PC-9 (cell line): ENCODE data around the gene DCAF15. TPM values are rescaled to one million over a fixed set of nuclear protein-coding genes. Genes with fewer than 3 reads are reported as not detected.

Experiments
- BruUV-seq: library from RNA; stranded (reverse); fragments of 400-500 nt; replicated peaks from 2 replicates; lab custom pipeline; 2021; lab: Mats Ljungman, UMichigan
- CTCF ChIA-PET: fragments of 300-600 bp; sonication (Branson Sonifier 250); formaldehyde crosslinking; loops from one replicate; lab custom pipeline; 2022; ENCODE audit warnings: antibody characterized with exemption; lab: Charles Lee
- POLR2A ChIA-PET: fragments of 300-600 bp; sonication (Branson Sonifier 250); formaldehyde crosslinking; loops from one replicate; lab custom pipeline; 2022; ENCODE audit warnings: antibody characterized with exemption; ENCODE audit not compliant: unreplicated experiment; lab: Charles Lee
- DNase-seq, 2 experiments: peaks; one replicate each; pipeline versions ENCODE4 v3.0.0 to v3.0.0-alpha.2; 2015 to 2022; ENCODE audit warnings: mixed read lengths in 1 of 2
- H2AFZ ChIP-seq: fragments of 200-600 bp; sonication (generic); 2 replicates; pipeline ENCODE4 v1.8.1; 2017; ENCODE audit warnings: antibody characterized with exemption
- H3F3A ChIP-seq: fragments of 200-600 bp; sonication (generic); 2 replicates; pipeline ENCODE4 v1.8.1; 2017; ENCODE audit warnings: antibody characterized with exemption, mild to moderate bottlenecking, low read depth; ENCODE audit not compliant: insufficient read depth
- H3K27ac ChIP-seq: fragments of 200-600 bp; sonication (generic); 2 replicates; pipeline ENCODE4 v1.6.1; 2016; ENCODE audit warnings: mixed run types
- H3K27me3 ChIP-seq: fragments of 200-600 bp; sonication (generic); 2 replicates; pipeline ENCODE4 v1.6.1; 2016; ENCODE audit warnings: low read depth, mixed run types; ENCODE audit not compliant: insufficient read depth
- H3K36me3 ChIP-seq: fragments of 200-600 bp; sonication (generic); 2 replicates; pipeline ENCODE4 v1.6.1; 2016; ENCODE audit warnings: low read depth, mixed run types
- H3K4me1 ChIP-seq: fragments of 200-600 bp; sonication (generic); replicated peaks from 2 replicates; pipeline ENCODE4 v1.6.1; 2016; ENCODE audit warnings: mixed run types; ENCODE audit not compliant: insufficient read depth
- H3K4me2 ChIP-seq: fragments of 200-600 bp; sonication (generic); 2 replicates; pipeline ENCODE4 v1.6.1; 2017; ENCODE audit warnings: mixed run types
- H3K4me3 ChIP-seq: fragments of 200-600 bp; sonication (generic); 2 replicates; pipeline ENCODE4 v1.6.1; 2016; ENCODE audit warnings: mixed run types
- H3K79me2 ChIP-seq: fragments of 200-600 bp; sonication (generic); 2 replicates; pipeline ENCODE4 v1.6.1; 2017; ENCODE audit warnings: low read depth, mixed run types
- H3K9me2 ChIP-seq: fragments of 200-600 bp; sonication (generic); 2 replicates; pipeline ENCODE4 v1.8.1; 2017; ENCODE audit warnings: mild to moderate bottlenecking; ENCODE audit not compliant: insufficient read depth
- H3K9me3 ChIP-seq: fragments of 200-600 bp; sonication (generic); 2 replicates; pipeline ENCODE4 v1.8.1; 2016; ENCODE audit warnings: low read depth; ENCODE audit not compliant: insufficient read depth
- H4K20me1 ChIP-seq: fragments of 200-600 bp; sonication (generic); 2 replicates; pipeline ENCODE4 v1.8.1; 2017; ENCODE audit not compliant: insufficient read depth
- CTCF ChIP-seq: fragments of 200-600 bp; sonication (generic); conservative IDR thresholded peaks from 2 replicates; pipeline ENCODE4 v1.6.1; 2017; ENCODE audit warnings: mixed run types, antibody characterized with exemption, mild to moderate bottlenecking, moderate library complexity
- EZH2 ChIP-seq: fragments of 200-600 bp; sonication (generic); IDR thresholded peaks from 2 replicates; pipeline ENCODE4 v1.8.0; 2017; ENCODE audit warnings: antibody characterized with exemption, low read depth
- intact Hi-C: fragments of 100-400 bp; cut with micrococcal nuclease; formaldehyde crosslinking; loops from one replicate; pipeline ENCODE4 v1.10.0; 2022; ENCODE audit not compliant: unreplicated experiment
- total RNA-seq: library from RNA; stranded (reverse); gene quantifications from 2 replicates; pipeline ENCODE4 v1.2.3, GENCODE V29; 2021

The DCAF15 gene
- total RNA-seq, 1 experiment from 2014 or later: 35.3 TPM

GRCh38 chr19:13980340-13980739 lies 28.0 kb downstream of the DCAF15 start:
- CTCF ChIA-PET: no interaction called here
- no TSS peak for BruUV-seq

GRCh38 chr19:13981021-13981420 lies 28.7 kb downstream of the DCAF15 start:
- TF ChIP-seq CTCF (no peak), EZH2 (no peak)
- no TSS peak for BruUV-seq
- H3K4me2 ChIP-seq: no peak overlapping the region
- no peaks in the 10 kb centered on the region for H3K36me3 ChIP-seq
- intact Hi-C loops: no loop called here
- H3K79me2 ChIP-seq: no peaks in the 10 kb centered on the region
- peaks cover 3% of the 10 kb centered on the region; the same call in 1 of the 2 replicates for H4K20me1 ChIP-seq
- 0 out of 2 replicates have a peak, but pooled peaks cover 2% of the 10 kb centered on the region for H3F3A ChIP-seq
- POLR2A ChIA-PET: no interaction called here
- no peaks in the 10 kb centered on the region for H3K27me3 ChIP-seq
- H3K9me2 ChIP-seq: no peaks in the 10 kb centered on the region
- H3K9me3 ChIP-seq: no peaks in the 10 kb centered on the region
- no peak overlapping the region for H2AFZ ChIP-seq
- DNase-seq: no peak
- H3K4me3 ChIP-seq: no peak overlapping the region
- CTCF ChIA-PET: no interaction called here
- no peak overlapping the region for H3K27ac ChIP-seq
- H3K4me1 ChIP-seq: no peaks in the 10 kb centered on the region

More at GRCh38 chr19:13980340-13980739, 28.0 kb downstream of the DCAF15 start:
- POLR2A ChIA-PET: no interaction called here
- no peak overlapping the region for H3K4me3 ChIP-seq
- no peaks in the 10 kb centered on the region for H3K9me3 ChIP-seq
- H3K79me2 ChIP-seq: no peaks in the 10 kb centered on the region
- DNase-seq: no peak
- peaks cover 3% of the 10 kb centered on the region; the same call in 1 of the 2 replicates for H4K20me1 ChIP-seq
- H3K4me1 ChIP-seq: no peaks in the 10 kb centered on the region
- no peak overlapping the region for H2AFZ ChIP-seq
- H3K27ac ChIP-seq: no peak overlapping the region
- intact Hi-C loops: no loop called here
- TF ChIP-seq EZH2: no peak
- TF ChIP-seq CTCF: no peak
- no peak overlapping the region for H3K4me2 ChIP-seq
- no peaks in the 10 kb centered on the region for H3K27me3 ChIP-seq
- no peaks in the 10 kb centered on the region for H3K36me3 ChIP-seq
- H3K9me2 ChIP-seq: no peaks in the 10 kb centered on the region
- H3F3A ChIP-seq: 0 out of 2 replicates have a peak, but pooled peaks cover 5% of the 10 kb centered on the region

GRCh38 chr19:13981467-13981866 lies 29.2 kb downstream of the DCAF15 start:
- H3K9me3 ChIP-seq: no peaks in the 10 kb centered on the region
- intact Hi-C loops: no loop called here
- no peaks in the 10 kb centered on the region for H3K4me1 ChIP-seq
- TF ChIP-seq EZH2 (no peak), CTCF (no peak)
- CTCF ChIA-PET: no interaction called here
- no peaks in the 10 kb centered on the region for H3K27me3 ChIP-seq
- H3K36me3 ChIP-seq: no peaks in the 10 kb centered on the region
- no peak for DNase-seq
- no peak overlapping the region for H2AFZ ChIP-seq
- H4K20me1 ChIP-seq: peaks cover 3% of the 10 kb centered on the region; the same call in 1 of the 2 replicates
- no peaks in the 10 kb centered on the region for H3K9me2 ChIP-seq
- no peak overlapping the region for H3K4me3 ChIP-seq
- H3K4me2 ChIP-seq: no peak overlapping the region
- no peaks in the 10 kb centered on the region for H3K79me2 ChIP-seq
- no peak overlapping the region for H3K27ac ChIP-seq
- no peaks in the 10 kb centered on the region for H3F3A ChIP-seq
- POLR2A ChIA-PET: no interaction called here
- BruUV-seq: no TSS peak
